COR-L47 (cell line): ENCODE results near the gene HMGB1.

Experiments
- DNase-seq: peaks from one replicate; lab custom pipeline; 2025; lab: John Stamatoyannopoulos, UW

The HMGB1 gene

DNA sequence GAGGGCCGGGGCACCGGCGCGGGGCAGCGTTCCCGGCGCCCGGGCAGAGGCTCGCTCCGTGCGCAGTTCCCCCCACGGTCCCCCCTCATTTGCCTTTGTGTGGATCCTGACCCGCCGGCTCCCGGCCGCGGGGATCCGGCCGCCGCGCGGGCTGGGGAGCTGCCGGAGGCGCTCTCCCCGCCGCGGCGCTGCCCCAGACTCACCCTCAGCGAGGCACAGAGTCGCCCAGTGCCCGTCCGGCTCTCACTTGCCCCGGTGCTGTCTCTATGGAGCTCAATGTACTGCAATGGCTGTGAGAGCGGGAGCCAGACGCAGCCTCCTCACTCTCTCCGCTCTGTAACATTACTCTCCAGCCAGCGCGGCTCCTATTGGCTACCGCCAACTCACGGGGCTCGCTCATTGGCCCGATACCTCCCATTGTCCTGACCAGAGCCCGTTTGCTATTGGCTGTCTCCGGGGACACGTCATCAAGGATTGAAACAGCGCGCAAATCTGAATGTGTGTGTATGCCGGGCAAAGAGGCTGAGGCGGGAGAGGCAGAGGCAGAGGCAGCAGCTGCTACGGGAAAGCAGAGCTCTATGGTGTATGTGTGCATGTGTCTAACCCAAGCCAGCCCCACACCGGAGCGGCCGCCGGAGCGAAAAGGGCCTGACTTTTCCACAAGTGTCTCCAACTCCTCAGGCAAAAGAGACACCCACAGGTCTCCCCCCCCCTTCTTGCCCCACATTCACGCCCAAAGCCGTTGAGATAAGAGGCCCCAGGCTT, at the start of gene HMGB1:
HMGB1 (minus strand) TSS at position 344 of the 765 bp plus-strand sequence. CDS start 2,256 bp downstream, outside the sequence.
- DNase-seq, result peak; percentile 99

DNA sequence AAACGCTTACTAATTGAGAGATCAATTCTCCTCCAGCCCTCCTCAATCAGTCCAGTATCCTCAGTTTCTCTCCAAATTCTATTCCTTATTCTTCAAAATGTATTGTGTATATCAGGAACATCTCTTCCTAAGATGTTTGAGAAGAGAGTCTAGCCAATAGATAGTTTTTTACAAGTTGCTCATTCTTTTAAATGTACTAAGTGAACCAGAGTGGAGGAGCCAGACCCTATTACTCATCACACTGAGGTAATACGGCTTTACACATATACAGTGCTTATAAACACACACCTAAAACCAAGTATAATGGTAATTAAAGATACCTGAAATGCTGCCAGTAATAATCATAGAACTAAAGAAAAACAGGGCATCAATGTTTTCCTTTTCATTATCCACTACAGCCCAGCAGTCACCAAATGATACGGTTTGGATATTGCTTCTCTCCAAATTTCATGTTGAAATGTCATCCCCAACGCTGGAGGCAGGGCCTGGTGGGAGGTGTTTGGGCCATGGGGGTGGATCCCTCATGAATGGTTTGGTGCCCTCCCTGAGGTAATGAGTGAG, 45.2 kb upstream of the HMGB1 start:
- peak; percentile 30 for DNase-seq

- no peak for DNase-seq
Measured at GRCh38 chr13:30510091-30510490, 44.4 kb upstream of the HMGB1 start.

- DNase-seq, result no peak
Measured at GRCh38 chr13:30509254-30510050, 43.7 kb upstream of the HMGB1 start.

DNA sequence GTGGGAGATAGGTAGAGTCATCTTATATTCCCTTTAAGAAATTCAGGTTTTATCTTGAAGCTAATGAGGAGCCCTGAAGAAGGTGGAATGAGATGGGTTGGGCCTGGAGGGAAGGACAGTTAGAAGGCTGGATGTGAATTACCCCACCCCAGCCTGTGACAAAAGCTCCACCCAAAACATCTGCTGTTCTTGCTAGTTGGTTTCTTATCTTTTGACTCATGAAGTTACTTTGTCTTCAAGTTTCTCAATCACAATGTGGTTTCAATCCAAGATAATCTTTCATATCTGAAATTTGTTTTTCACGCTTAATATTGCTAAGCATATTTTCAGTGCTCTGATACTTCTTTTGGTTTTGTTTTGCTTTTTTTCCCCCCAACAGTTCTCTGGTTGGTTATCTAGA, 38.3 kb upstream of the HMGB1 start:
- no peak for DNase-seq

- no peak for DNase-seq
Measured at GRCh38 chr13:30502237-30502636, 36.5 kb upstream of the HMGB1 start.

- DNase-seq, result no peak
Measured at GRCh38 chr13:30499338-30499737, 33.6 kb upstream of the HMGB1 start.

DNA sequence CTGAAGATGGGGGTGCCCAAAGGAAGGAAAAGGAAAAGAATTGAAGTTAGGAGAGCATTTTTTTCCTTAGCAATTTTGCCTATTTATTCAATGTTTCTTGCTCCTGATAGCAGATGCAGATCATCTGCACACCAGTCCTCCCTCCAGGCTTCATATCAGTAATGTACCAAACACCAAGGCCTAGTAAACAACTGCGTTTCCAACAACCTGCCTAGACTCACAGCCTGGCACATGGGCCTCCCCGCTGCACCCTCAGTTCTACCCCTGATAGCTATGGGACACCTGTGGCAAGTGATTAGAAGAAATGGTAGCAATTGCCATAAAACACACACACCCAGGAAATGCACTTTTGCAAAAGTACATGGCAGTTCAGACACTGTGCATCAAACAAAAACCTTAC, 30.4 kb upstream of the HMGB1 start:
- DNase-seq, result no peak

DNA sequence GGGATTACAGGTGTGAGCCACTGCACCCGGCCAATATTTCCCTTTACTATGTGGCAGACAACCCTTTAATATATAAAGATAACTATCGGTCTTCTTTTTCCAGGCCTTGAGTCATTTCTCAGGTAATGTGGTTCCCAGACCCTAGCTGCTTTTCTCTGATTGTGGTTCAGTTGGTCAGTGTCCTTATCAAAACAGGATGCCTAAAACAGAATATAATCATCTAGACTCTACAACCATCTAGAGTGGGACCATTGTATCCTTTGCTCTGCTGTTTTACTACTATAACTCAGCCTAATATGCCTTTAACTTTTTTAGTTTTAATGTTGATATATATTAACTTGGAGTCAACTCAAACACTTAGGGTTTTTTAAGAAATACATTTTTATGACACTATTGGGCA, 30.0 kb upstream of the HMGB1 start:
- DNase-seq, result no peak

DNA sequence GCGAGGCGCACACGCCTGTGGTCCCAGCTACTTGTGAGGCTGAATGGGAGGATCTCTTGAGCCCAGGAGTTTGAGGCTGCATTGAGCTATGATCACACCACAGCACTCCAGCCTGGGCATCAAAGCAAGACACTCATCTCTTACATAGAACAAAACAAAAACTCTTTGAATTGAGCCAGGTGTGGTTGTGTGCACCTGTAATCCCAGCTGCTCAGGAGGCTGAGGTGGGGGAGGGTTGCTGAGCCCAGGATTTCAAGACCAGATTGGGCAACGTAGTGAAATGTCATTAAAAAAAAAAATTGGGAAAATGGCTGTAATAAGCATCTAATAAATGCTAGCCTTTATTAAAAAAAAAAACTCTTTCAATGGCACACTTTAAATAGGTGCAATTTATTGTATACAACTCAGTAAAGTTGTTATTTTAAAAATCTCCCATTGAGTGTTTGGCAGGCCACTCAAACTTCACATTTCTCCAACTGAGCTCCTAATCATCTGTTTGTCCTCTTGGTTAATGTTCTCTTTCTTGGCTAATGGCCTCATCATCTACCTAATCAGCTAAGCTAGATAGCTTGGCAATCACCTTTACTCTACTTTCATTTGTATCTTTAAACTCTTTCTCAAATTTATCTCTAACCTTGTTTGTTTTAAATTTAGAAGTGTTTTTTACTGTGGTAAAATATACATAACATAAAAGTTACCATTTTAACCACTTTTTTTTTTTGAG, 28.1 kb upstream of the HMGB1 start:
- no peak for DNase-seq

- DNase-seq, result no peak
Measured at GRCh38 chr13:30487075-30487470, 21.3 kb upstream of the HMGB1 start.

DNA sequence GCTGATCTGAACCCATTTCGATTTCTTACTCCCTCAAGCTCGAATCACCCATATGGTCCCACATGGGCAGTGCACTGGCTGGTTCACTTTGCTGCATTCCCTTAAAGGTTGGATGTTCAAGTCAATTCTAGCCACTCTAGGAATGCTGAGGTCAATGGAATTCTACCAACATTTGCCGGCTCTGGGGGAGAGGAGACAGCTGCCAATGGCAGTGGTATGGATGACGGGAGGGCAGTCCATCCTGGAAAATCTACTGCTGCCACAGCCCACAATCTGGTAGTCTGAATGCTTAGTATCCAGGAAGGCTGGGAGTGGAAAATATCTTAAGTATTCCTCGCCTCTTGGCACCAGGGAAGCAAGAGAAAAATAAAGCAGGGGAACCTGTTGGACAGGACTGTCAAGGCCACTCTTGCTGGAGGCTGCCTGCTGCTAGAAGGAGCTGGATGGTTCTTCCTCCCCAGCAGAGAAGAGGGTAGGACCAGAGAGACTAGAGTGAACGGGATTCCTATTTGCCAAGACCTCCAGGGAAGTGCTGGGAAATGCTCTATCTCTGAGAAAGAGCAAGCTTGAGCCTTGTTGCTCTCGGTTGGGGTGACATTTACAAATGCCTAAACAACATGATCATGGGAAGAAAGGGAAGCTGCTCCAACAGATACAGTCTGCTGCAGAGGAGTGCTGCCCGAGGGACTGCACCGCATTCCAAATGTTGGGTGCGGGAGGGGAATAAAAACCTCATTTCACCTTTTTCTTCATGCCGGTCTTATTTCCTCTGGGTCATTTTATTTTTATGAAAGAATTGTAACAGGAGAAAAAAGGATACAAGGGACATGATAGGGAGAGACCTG, 20.7 kb upstream of the HMGB1 start:
- no peak for DNase-seq

GRCh38 chr13:30481241-30481760, 15.6 kb upstream of the HMGB1 start:
- DNase-seq, result no peak

DNA sequence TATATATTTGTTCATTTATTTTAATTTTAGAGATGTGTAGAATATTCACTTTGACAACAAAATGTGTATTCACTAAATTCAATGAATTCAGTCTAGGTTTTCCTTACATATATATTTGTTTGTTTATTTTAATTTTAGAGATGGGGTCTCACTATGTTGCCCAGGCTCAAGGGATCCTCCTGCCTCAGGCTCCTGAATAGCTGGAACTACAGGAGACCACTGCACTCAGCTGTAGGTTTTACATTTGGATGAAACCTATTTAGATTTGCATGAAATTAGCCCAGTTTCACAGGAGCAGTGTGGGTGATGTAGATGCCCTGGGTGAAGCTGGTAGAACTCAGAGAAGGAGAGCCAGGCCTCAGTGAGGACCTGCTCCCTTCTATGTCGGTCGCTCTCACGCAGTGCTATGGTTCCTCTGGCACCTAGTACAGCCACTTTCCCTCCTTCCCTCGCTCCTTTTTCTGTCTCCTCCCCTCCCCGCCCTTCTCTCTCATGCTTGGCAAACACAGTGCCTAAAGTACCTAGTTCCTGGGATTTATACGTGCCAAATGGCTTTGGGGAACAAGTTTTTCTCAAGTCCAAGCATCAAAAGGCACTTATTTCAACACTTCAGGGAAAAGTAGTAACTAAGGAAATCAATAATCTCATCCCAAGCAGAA, 14.7 kb upstream of the HMGB1 start:
- no peak for DNase-seq

- DNase-seq, result no peak
Measured at GRCh38 chr13:30479883-30480219, 14.1 kb upstream of the HMGB1 start.

DNA sequence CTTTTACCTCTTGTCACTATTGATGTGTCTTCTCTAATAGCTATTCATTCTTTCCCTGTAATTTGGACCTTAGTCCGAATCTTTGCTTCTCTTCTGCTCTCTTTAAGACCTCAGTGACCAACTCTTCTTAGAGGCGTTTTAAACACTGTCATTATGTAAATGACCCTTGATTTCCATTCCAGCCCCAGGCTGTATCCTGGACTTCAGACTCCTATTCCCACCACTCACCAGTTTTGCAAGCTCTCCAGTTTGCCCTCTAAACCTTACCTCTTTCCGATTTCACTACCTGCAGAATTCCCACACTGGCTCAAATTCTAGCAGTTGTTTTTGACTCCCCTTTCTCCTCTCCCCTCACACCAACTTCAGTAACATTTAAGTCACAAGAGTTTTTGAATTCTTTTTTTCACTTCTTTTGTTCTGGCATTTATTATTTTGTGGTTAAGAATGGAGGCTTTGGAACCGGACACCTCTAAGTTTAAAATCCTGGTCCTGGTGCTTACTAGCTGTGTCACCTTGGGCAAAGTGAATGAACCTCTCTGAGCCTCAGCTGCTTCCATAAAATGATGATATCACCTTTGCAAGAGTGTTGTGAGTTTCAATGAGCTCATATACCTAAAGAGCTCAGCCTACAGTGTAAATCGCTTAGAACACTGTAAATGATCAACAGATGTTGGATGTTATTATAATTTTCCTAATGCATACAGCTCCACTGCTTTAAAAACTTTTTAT, 13.6 kb upstream of the HMGB1 start:
- no peak for DNase-seq

- no peak for DNase-seq
Measured at GRCh38 chr13:30477346-30478195, 11.8 kb upstream of the HMGB1 start.

- DNase-seq, result no peak
Measured at GRCh38 chr13:30473675-30474074, 7.9 kb upstream of the HMGB1 start.

DNA sequence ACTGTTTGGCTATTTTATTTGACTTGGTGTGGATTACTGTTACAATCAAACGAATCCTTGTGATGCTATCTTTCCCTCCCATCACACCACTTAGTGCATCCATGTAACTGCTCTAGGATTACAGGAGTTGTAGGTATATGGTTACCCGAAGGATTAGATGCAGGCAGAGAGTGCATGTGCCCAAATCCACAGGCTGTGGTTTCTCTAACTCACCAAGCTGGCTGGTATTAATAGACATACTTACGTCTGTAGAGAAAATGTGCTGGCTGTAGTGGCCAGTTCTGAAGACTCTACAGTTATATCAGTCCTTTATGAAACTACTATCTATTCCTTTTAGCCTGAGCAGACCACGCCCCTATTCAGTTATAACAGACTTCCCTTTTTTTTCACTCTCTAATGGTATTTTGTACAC, 1.1 kb upstream of the HMGB1 start:
- DNase-seq, result peak; percentile 7
